K562 (cell line): Measurements from ENCODE around the gene DHCR7. TPM values are rescaled to one million over a fixed set of nuclear protein-coding genes. Genes with fewer than 3 reads are reported as not detected.

ENCODE experiments used
- ATAC-seq: fragments of 200-7000 bp; cut with Tn5 transposase; 3 replicates; pipeline ENCODE4 v1.9.1; 2020; ENCODE audit warnings: moderate library complexity
- BruUV-seq: library from RNA; stranded (reverse); fragments of 400-500 nt; replicated peaks from 2 replicates; lab custom pipeline; 2021; lab: Mats Ljungman, UMichigan
- CTCF ChIA-PET: fragments of 300-600 bp; formaldehyde crosslinking; extraction: SDS; loops from one replicate; lab custom pipeline; 2021; ENCODE audit warnings: low intra/inter-chr PET ratio; lab: Yijun Ruan, JAX
- POLR2A ChIA-PET: fragments of 300-600, 350-650 bp; sonication (Branson Sonifier 250); formaldehyde crosslinking; extraction: SDS; loops from one replicate; lab custom pipeline; 2021; ENCODE audit warnings: antibody characterized with exemption, inconsistent platforms; lab: Yijun Ruan, JAX
- DNase-seq, 4 experiments: peaks; one replicate each; pipeline versions ENCODE4 v3.0.0 to v3.0.0-alpha.2; 2011 to 2018; ENCODE audit warnings: low spot score in 3 of 4, mixed read lengths in 3 of 4; ENCODE audit errors: extremely low read depth in 1 of 4
- FAIRE-seq: peaks from 2 replicates; lab custom pipeline; 2011; peaks lifted over from hg19 to GRCh38; lab: Jason Lieb, UNC
- H2AFZ ChIP-seq: 2 replicates; pipeline ENCODE4 v1.6.0; 2011; ENCODE audit warnings: low read depth, low read length, control low read depth, inconsistent platforms
- H3K27ac ChIP-seq: fragments of 200-600 bp; 3 replicates; pipeline ENCODE4 v1.8.0; 2011; ENCODE audit warnings: low read depth, mild to moderate bottlenecking, control low read depth, inconsistent platforms, low read length, moderate library complexity, mixed read lengths; ENCODE audit errors: extremely low read depth
- H3K27me3 ChIP-seq, 2 experiments: fragments of 300-600 bp in 1 of 2; 2 replicates in 1 of 2; 3 replicates in 1 of 2; pipeline versions ENCODE4 v1.6.0 to v1.8.0; 2011; ENCODE audit warnings: inconsistent platforms in 2 of 2, low read length in 2 of 2, mild to moderate bottlenecking in 1 of 2, mixed read lengths in 1 of 2, moderate library complexity in 1 of 2; ENCODE audit not compliant: control insufficient read depth in 2 of 2, insufficient read depth in 2 of 2
- H3K36me3 ChIP-seq: fragments of 300-600 bp; 3 replicates; pipeline ENCODE4 v1.8.0; 2011; ENCODE audit warnings: mild to moderate bottlenecking, low read length, inconsistent platforms; ENCODE audit not compliant: control insufficient read depth, insufficient read depth
- H3K4me1 ChIP-seq, 2 experiments: fragments of 200-600 bp in 1 of 2; replicated peaks in 1 of 2; 2 replicates in 1 of 2; 3 replicates in 1 of 2; pipeline versions ENCODE4 v1.5.1 to v1.8.0; 2011; ENCODE audit warnings: inconsistent platforms in 2 of 2, low read length in 2 of 2, mild to moderate bottlenecking in 1 of 2, mixed read lengths in 1 of 2, moderate library complexity in 1 of 2; ENCODE audit not compliant: control insufficient read depth in 2 of 2, insufficient read depth in 2 of 2
- H3K4me2 ChIP-seq: 2 replicates; pipeline ENCODE4 v1.6.1; 2011; ENCODE audit warnings: low read length, control low read depth, inconsistent platforms, mixed read lengths; ENCODE audit not compliant: insufficient read depth
- H3K4me3 ChIP-seq: fragments of 200-600 bp; sonication (generic), shearing (Covaris generic); 2 replicates; pipeline ENCODE4 v1.5.1; 2016; ENCODE audit warnings: control low read depth, inconsistent platforms
- H3K79me2 ChIP-seq: fragments of 200-600 bp; 3 replicates; pipeline ENCODE4 v1.8.0; 2011; ENCODE audit warnings: low read length, inconsistent platforms; ENCODE audit not compliant: control insufficient read depth, insufficient read depth
- H3K9ac ChIP-seq, 2 experiments: 2 replicates each; pipeline versions ENCODE4 v1.6.0 to v1.6.1; 2011; ENCODE audit warnings: low read depth in 2 of 2, low read length in 2 of 2, control low read depth in 1 of 2, inconsistent platforms in 1 of 2, mild to moderate bottlenecking in 1 of 2, mixed read lengths in 1 of 2; ENCODE audit not compliant: insufficient read depth in 1 of 2
- H3K9me1 ChIP-seq: one replicate; pipeline ENCODE4 v1.6.0; 2011; ENCODE audit warnings: inconsistent platforms, mild to moderate bottlenecking, low read length, moderate library complexity; ENCODE audit not compliant: control insufficient read depth, insufficient read depth
- H3K9me3 ChIP-seq: replicated peaks from 2 replicates; pipeline ENCODE4 v1.5.1; 2011; ENCODE audit warnings: low read depth, low read length, inconsistent platforms; ENCODE audit not compliant: control insufficient read depth, insufficient read depth
- H4K20me1 ChIP-seq: replicated peaks from 2 replicates; pipeline ENCODE4 v1.6.1; 2011; ENCODE audit warnings: low read length, inconsistent platforms, mixed read lengths; ENCODE audit not compliant: control insufficient read depth, insufficient read depth
- CHD4 ChIP-seq: fragments of 200-600 bp; sonication (generic); IDR thresholded peaks from 3 replicates; pipeline ENCODE4 v1.6.1; 2012; ENCODE audit warnings: low read depth, mild to moderate bottlenecking, mixed read lengths, low read length, inconsistent platforms; ENCODE audit not compliant: insufficient read depth, insufficient replicate concordance, poor library complexity, severe bottlenecking
- CTBP1 ChIP-seq: fragments of 450-650 bp; IDR thresholded peaks from 2 replicates; pipeline ENCODE4 v1.6.1; 2016; ENCODE audit warnings: borderline replicate concordance
- ZNF24 ChIP-seq: fragments of 450-650 bp; IDR thresholded peaks from 2 replicates; pipeline ENCODE4 v1.6.1; 2016
- ZNF253 ChIP-seq: fragments of 250-450 bp; sonication (Bioruptor Pico); conservative IDR thresholded peaks from 2 replicates; pipeline ENCODE4 v1.6.1; 2021; ENCODE audit warnings: mild to moderate bottlenecking
- WGBS: fragments of 100-300 bp; shearing (Covaris generic); methylation state at CpG from one replicate; pipeline ENCODE4 v1.1.6; 2016; ENCODE audit warnings: low coverage, mixed read lengths; ENCODE audit not compliant: insufficient coverage; ENCODE audit errors: missing lambda C conversion rate; 5-methylcytosine and 5-hydroxymethylcytosine counted together
- in situ Hi-C: fragments of 300-500 bp; cut with MboI; formaldehyde crosslinking; loops from 4 replicates; pipeline ENCODE4 v1.15.0; 2018; ENCODE audit warnings: inconsistent platforms, mixed read lengths
- intact Hi-C: fragments of 100-400 bp; cut with micrococcal nuclease; formaldehyde crosslinking; loops from 2 replicates; pipeline ENCODE4 v1.14.2; 2022
- polyA plus RNA-seq, 8 experiments: library from polyadenylated mRNA; depleted of rRNA in 4 of 8; stranded (reverse) in 5 of 8; unstranded in 3 of 8; fragments of >200 nt; fragmentation: Nextera tagmentation in 2 of 8; fragmentation: Illumina TruSeq in 1 of 8; extraction: Ambion mirVana in 2 of 8; extraction: Trizol in 1 of 8; gene quantifications; 2 replicates each; pipeline versions ENCODE4 v1.2.1 to v1.2.3, GENCODE V29; 2011 to 2014; ENCODE audit warnings: inconsistent platforms in 1 of 8, missing spikeins in 1 of 8
- total RNA-seq, 7 experiments: library from RNA; depleted of rRNA in 6 of 7; stranded (reverse); fragments of >200 nt in 6 of 7; fragmentation: Illumina TruSeq in 2 of 7; extraction: Trizol in 2 of 7; gene quantifications; 2 replicates each; pipeline versions ENCODE4 v1.2.1 to v1.2.3, GENCODE V29; 2011 to 2021; ENCODE audit warnings: low replicate concordance in 1 of 7
- TF ChIP-seq, protein P1 (sequence below): fragments of 250-450 bp; sonication (Bioruptor Pico); IDR thresholded peaks from 2 replicates; pipeline ENCODE4 v1.5.0; 2020; ENCODE audit warnings: mild to moderate bottlenecking, borderline replicate concordance
- TF ChIP-seq, protein P2 (sequence below): fragments of 250-450 bp; sonication (Bioruptor Pico); IDR thresholded peaks from 2 replicates; pipeline ENCODE4 v1.8.0; 2021; ENCODE audit warnings: mild to moderate bottlenecking, moderate library complexity

DHCR7 gene
- total and polyA plus RNA-seq, 9 of the 15 experiments (the other 6 are each of a cell fraction or from before 2014, with no cell fraction given), result 8.4 to 192 (median 82.4) TPM

DNA sequence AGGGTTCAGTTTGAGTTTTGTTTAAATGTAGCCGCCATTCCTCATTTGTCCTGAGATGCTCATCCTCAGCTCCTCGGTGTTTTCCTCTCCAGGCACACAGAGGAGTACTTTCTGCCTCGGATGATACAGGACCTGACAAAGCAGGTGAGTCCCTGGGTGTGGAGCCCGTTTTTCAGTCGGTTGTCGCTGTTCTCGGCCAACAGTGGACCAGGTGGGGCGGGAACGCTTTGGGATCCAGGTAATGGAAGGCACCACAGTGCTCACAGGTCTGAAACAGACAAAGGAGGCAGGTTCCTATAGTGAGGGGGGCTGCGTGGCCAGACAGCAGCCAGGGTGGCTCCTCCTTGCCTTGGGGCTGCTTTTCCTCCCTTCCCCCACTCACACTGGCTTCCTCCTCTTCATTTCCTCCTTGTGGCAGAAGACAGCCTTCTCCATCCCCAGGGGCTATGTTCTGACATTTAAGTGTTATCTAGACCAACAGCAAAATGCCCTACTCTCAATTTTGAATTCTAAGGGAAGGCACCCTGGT is 24.2 kb upstream of the DHCR7 start:
- no peak overlapping the region for H3K4me2 ChIP-seq
- peaks cover 46% of the 10 kb centered on the region; the same call in 1 of the 3 replicates for H3K36me3 ChIP-seq
- H3K9me3 ChIP-seq, result no peaks in the 10 kb centered on the region
- no peaks in the 10 kb centered on the region for H3K27me3 ChIP-seq
- CTCF ChIA-PET, result no interaction called here
- no peaks in the 10 kb centered on the region for H3K9me1 ChIP-seq
- no peak for DNase-seq
- no peak overlapping the region for H3K9ac ChIP-seq
- POLR2A ChIA-PET, result interaction anchor here (1.1 kb wide), 1 partner anchor 14 kb away, joined by 3 read pairs; no protein-coding TSS in a partner anchor
- 81% methylated on average over 10 of the region's 10 CpGs for WGBS
- peaks cover 0 to 2% of the 10 kb centered on the region in 2 experiments; a peak in 1 of 5 replicates for H3K4me1 ChIP-seq
- no peaks in the 10 kb centered on the region for H4K20me1 ChIP-seq
- ATAC-seq, result no peak
- intact Hi-C loops (no loop called here), in situ Hi-C loops (no loop called here)
- H3K4me3 ChIP-seq, result no peak overlapping the region
- TF ChIP-seq ZNF253 (CRISPR knock-in tag), result no peak
- TF ChIP-seq CHD4, result no peak
- TF ChIP-seq ZNF24, result no peak
- no peak for TF ChIP-seq CTBP1
- TF ChIP-seq, protein P1, sequence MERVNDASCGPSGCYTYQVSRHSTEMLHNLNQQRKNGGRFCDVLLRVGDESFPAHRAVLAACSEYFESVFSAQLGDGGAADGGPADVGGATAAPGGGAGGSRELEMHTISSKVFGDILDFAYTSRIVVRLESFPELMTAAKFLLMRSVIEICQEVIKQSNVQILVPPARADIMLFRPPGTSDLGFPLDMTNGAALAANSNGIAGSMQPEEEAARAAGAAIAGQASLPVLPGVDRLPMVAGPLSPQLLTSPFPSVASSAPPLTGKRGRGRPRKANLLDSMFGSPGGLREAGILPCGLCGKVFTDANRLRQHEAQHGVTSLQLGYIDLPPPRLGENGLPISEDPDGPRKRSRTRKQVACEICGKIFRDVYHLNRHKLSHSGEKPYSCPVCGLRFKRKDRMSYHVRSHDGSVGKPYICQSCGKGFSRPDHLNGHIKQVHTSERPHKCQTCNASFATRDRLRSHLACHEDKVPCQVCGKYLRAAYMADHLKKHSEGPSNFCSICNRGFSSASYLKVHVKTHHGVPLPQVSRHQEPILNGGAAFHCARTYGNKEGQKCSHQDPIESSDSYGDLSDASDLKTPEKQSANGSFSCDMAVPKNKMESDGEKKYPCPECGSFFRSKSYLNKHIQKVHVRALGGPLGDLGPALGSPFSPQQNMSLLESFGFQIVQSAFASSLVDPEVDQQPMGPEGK (CRISPR knock-in tag), result no peak
- TF ChIP-seq, protein P2, sequence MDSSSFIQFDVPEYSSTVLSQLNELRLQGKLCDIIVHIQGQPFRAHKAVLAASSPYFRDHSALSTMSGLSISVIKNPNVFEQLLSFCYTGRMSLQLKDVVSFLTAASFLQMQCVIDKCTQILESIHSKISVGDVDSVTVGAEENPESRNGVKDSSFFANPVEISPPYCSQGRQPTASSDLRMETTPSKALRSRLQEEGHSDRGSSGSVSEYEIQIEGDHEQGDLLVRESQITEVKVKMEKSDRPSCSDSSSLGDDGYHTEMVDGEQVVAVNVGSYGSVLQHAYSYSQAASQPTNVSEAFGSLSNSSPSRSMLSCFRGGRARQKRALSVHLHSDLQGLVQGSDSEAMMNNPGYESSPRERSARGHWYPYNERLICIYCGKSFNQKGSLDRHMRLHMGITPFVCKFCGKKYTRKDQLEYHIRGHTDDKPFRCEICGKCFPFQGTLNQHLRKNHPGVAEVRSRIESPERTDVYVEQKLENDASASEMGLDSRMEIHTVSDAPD (CRISPR knock-in tag), result no peak
- no peaks in the 10 kb centered on the region for H3K79me2 ChIP-seq
- no peak for FAIRE-seq
- H3K27ac ChIP-seq, result no peak overlapping the region
- no TSS peak for BruUV-seq
- H2AFZ ChIP-seq, result no peak overlapping the region
